8988T (cell line): ENCODE results near the gene ADRM1.

Source experiments
- DNase-seq: peaks from one replicate; pipeline ENCODE4 v3.0.0; 2011

The ADRM1 gene

DNA sequence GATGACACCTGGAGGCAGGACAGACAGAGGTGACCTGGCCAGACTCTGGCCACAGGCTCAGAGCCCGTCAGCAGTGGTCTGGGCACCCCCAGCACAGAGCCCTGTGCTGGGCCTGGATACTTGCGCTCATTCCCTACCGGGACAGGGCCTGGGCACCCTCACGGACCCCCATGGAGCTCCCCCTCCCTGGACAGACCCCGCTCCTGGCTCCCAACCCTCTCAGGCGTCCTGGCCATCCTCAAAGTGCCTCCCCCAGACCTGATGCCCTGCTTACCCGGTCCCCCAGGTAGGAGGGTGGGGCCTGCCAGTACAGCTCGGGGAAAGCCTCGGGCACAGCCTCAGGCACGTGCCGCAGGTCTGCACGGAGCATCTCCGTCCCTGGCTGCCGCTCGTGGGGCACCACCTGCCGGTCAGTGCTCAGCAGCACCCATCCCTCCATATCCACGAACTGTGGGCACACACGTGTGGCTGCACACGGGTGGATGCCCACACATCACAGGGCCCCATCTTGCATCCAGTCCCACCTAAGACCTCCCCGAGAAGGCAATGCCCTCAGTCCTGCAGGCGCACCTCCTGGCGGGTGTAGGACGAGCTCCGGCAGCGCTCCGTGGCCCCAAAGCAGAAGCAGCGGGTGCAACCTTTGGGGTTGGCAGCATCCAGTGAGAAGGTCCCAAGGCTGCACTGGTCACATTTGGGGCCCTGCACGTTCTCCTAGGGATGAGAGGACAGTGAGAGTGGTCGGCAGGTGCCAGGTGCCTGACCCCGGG, 24.3 kb downstream of the ADRM1 start:
- DNase-seq, result no peak

DNA sequence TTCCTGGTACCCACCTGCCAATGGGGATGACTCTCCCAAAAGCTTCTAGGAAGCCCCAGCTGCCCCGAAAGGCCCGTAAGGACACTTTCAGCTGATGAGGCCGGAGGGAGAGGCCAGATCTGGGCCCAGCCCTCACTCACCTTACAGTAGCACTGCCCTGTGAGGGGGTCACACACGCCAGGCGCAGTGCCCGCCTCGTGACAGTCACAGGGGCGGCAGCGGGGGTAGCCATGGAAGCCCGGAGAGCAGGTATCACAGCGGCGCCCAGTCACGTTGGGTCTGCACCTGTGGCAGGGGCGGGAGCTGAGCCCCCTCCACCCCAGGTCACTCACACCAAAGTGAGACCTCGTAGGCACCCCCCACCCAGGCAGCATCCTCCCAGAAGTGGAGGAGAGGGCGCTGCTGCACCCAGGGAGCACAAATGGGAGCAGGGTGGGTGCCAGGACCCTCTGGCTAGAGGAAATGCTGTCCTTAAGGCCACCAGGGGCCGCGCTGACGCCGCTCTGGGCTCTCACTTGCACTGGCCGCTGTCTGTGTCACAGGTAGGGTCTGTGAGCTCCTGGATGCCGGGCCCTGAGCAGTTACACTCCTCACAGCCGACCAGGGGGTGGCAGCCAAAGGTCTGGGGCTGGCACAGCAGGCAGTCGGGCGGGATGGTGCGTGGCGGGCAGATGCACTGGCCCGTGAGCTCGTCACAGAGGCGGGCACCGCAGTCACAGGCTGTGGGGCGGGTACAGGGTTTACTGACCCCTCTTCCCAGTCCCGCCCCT, 25.1 kb downstream of the ADRM1 start:
- DNase-seq, result no peak

- no peak for DNase-seq
Measured at GRCh38 chr20:62328684-62329388, 26.0 kb downstream of the ADRM1 start.

- DNase-seq, result no peak
Measured at GRCh38 chr20:62329389-62330377, 26.9 kb downstream of the ADRM1 start.

DNA sequence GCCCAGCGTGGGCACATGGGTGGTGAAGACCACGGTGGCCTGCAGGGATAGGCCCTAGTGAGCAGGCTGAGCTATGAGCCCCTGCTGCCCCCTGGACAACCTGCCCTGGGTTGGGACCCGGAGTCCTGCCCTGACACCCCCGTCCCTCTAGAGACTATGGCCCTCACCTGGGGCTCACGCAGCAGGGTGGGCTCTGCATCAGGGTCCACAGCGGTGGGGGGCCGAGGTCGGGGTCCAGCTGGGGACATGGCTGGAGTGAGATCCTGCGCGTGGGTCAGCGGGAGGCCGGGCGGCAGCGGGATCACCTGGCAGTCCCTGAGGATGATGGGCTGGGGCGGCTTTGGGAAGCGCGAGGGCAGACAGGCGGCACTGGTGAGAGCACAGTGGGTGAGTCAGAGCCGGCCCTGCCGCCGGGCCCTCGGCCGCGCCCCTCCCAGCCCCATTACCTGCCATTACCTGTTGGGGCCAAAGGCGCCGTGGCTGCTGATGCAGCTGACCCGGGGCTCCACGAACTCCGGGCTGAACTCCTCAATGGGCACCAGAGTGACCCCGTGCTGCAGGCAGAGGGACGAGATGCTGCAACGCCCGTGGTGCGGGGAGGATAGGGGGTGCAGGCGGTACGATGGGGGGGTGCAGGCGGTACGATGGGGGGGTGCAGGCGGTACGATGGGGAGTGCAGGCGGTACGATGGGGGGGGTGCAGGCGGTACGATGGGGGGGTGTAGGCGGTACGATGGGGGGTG, 27.9 kb downstream of the ADRM1 start:
- no peak for DNase-seq

- DNase-seq, result no peak
Measured at GRCh38 chr20:62331347-62331746, 28.6 kb downstream of the ADRM1 start.

GRCh38 chr20:62332421-62332820, 29.6 kb downstream of the ADRM1 start:
- no peak for DNase-seq

DNA sequence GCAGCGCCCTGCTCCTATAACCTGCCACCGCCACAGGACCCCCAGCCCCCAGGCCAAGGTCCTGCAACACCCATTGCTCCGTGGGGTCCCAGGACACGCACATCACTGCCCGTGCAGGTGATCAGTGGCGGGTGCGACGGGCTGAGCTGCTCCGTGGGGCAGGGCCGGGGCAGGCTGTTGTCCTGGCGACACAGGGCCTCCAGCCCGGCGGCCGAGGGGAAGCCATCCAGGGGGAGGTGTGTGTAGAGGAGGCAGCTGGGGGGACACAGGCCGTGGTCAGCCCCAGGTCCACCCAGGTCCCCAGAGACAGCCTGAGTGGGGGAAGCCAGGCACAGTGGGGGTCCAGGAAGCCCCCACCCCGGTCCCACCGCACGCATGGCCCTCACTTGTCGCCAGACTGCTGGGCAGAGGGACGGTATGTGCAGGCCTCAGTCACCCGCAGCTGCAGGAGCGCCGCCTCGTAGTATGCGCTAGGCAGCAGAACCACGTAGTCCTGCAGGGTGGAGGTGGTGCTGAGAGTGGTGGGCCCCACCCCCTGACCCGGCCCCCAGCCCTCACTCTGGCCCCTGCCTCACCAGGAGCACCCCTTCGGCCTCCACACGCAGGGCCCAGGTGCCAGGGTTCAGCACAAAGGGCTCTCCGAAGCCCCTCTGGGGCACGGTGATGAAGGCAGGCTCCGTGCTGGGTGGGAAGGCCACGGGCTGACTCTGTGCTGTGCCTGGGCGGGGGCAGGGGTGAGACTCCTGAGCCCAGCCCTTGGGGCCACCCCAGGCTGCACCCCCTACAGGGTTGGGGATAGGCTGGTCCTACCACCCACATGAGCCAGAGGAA, 30.4 kb downstream of the ADRM1 start:
- no peak for DNase-seq

DNA sequence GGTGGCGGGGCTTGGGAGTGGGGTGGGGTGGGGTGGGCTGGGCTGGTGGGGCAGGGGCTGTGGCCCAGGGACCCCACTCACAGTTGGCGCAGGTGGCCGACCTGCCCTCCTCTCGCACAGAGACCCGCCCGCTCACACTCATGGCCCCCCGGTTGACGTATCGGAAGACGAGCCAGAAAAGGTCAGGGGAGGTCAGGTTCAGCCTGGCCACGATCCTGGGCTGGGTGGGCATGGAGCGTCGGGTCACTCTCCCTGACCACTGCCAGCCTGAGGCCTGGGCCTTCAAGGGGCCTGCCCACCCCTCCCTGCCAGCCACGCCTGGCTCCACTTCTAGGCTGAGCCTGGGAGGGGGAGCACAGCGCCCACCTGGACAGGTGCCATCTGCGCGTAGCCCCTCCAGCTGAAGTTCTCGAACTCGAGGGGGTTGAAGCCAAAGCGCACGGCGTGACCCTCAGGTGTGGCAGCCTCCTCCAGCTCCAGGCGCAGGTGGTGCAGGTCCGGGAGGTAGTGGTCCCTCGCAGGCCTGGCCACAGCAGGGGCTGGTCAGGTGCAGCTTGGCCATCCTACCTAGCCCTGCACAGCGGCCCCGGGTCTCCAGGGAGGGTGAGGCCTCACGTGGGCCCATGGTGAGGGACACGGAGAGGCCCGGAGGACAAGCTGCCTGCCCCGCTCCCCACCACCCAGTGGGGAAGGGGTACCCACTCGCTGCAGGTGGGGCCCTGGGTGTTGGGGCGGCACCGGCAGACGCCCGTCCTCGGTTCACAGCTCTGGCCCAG, 31.2 kb downstream of the ADRM1 start:
- no peak for DNase-seq

- DNase-seq, result no peak
Measured at GRCh38 chr20:62334881-62335280, 32.1 kb downstream of the ADRM1 start.

DNA sequence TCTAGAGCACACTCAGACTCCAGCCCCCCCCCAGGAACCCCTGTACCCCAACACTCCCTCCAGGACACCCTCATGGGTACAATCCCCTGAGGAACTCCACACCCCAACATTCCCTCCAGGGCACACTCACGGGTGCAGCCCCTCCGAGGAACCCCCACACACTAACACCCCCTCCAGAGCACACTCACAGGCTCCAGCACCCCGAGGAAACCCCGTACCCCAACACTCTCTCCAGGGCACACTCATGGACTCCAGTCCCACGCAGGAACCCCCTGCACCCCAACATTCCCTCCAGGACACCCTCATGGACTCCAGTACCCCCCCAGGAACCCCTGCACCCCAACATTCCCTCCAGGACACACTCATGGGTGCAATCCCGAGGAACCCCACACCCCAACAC, 32.7 kb downstream of the ADRM1 start:
- no peak for DNase-seq

- no peak for DNase-seq
Measured at GRCh38 chr20:62336329-62336728, 33.5 kb downstream of the ADRM1 start.

GRCh38 chr20:62336775-62337557, 34.2 kb downstream of the ADRM1 start:
- no peak for DNase-seq

DNA sequence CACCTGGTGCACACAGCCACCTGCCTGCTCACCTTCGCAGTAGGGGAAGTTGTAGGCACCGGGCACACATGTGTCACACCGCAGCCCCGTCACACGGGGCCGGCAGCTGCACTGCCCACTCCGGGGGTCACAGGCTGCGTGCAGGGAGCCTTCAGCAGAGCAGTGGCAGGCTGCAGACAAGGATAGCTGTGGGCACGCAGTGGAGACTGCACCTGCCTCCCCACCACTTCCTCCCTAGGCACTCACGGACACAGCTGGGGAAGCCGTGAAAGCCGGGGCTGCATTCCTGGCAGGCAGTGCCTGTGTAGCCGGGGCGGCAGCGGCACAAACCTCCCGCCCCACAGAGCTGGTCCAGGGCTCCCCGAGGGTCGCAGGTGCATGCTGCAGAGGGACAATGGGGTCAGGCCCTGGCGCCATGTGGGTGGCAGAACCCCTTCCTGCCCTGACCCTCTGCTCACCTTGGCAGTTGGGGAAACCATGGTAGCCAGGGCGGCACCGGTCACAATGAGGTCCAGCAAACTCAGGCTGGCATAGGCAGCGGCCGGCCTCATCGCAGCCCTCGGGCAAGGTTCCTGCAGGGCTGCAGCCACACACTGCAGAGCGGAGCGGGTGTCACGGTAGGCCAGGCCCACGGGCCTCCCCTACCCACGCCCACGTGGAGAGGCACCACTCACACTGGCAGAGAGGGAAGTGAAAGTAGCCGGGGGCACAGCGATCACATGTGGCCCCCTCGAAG, 34.9 kb downstream of the ADRM1 start:
- no peak for DNase-seq

GRCh38 chr20:62338294-62338620, 35.5 kb downstream of the ADRM1 start:
- no peak for DNase-seq

- no peak for DNase-seq
Measured at GRCh38 chr20:62339647-62340062, 36.9 kb downstream of the ADRM1 start.

DNA sequence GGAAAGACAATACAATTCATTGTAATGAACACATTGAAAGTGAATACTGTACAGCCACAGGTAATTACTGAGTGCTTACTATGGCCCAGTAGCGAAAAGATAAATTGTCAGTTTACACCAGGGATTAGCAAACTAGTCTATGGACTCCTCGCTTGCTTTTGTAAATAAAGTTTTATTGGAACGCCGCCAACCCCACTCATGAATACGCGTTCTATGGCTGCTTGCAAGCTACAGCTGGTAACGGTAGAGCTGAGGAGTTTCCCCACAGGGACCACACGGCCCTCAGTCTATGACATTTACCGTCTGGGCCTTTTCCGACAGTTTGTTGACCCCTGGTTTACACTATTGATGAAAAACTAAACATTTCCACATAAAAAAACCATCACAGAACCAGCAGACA, 40.1 kb downstream of the ADRM1 start:
- DNase-seq, result no peak

DNA sequence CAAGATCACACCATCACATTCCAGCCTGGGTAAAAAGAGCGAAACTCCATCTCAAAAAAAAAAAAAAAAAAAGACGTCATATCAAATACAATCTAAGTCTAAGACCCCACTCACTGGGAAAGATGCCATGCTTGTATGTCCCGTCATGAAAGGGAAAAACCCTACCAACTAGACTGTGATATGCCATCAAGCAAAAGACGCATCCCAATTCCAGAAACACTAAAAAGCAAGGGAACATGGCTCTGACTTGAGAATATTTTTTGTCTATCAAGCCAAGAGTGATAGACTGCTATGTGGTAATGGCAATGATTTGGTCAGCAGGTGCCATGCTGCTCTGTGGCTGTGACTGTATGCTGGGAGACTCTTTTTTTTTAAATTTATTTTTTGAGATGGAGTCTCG, 41.3 kb downstream of the ADRM1 start:
- DNase-seq, result no peak

- DNase-seq, result no peak
Measured at GRCh38 chr20:62344782-62345181, 42.0 kb downstream of the ADRM1 start.
